ENCODE measurements around the gene GPS1. TPM values are rescaled to one million over a fixed set of nuclear protein-coding genes. Genes with fewer than 3 reads are reported as not detected.

Gene GPS1
- total and polyA plus RNA-seq, 2 donors from 2014 or later = 99.3 to 149 TPM

DNA sequence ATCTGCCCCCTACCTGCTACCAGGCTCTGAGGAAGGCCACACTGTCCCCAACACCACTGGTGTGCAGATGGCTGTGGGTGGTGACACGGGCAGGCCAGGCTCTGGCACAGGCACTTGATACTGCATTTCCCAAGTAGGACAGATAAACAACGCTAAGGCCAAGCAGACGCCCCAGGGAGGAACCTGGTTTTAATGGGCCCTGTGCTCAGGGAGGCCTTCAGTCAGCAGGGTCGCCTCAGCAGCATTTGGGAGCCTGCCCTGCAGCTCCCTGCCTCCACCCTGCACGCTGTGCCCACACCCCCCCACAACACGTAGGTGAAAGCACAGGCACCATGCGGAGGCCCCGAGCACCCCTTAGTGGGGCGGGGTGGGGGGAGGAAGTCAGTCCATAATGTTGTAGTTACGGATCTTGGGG, 49.6 kb downstream of the GPS1 start:
- H3K9ac ChIP-seq (ENCODE audit: low read length in 3 of 3) = no peak overlapping the region
- no peak overlapping the region for H3K4me3 ChIP-seq (ENCODE audit: low read length in 3 of 3)
- H3K27me3 ChIP-seq (ENCODE audit: control insufficient read depth, insufficient read depth, low read length) = no peaks in the 10 kb centered on the region
- DNase-seq = no peak
- H3K27ac ChIP-seq (ENCODE audit: low read depth in 2 of 2, low read length in 2 of 2) = peak overlapping the region; percentile 14 to 80
- H3K4me1 ChIP-seq (ENCODE audit: control insufficient read depth in 2 of 3, insufficient read depth in 2 of 3, low read depth in 1 of 3, low read length in 3 of 3) = peaks cover 0 to 50% (median 23%) of the 10 kb centered on the region in 3 donors
- no peaks in the 10 kb centered on the region for H3K36me3 ChIP-seq (ENCODE audit: control insufficient read depth in 2 of 3, insufficient read depth in 3 of 3, low read length in 3 of 3)
- H3K9me3 ChIP-seq (ENCODE audit: control insufficient read depth in 2 of 3, insufficient read depth in 1 of 3, low read length in 3 of 3) = no peaks in the 10 kb centered on the region
- TF ChIP-seq, protein P1, sequence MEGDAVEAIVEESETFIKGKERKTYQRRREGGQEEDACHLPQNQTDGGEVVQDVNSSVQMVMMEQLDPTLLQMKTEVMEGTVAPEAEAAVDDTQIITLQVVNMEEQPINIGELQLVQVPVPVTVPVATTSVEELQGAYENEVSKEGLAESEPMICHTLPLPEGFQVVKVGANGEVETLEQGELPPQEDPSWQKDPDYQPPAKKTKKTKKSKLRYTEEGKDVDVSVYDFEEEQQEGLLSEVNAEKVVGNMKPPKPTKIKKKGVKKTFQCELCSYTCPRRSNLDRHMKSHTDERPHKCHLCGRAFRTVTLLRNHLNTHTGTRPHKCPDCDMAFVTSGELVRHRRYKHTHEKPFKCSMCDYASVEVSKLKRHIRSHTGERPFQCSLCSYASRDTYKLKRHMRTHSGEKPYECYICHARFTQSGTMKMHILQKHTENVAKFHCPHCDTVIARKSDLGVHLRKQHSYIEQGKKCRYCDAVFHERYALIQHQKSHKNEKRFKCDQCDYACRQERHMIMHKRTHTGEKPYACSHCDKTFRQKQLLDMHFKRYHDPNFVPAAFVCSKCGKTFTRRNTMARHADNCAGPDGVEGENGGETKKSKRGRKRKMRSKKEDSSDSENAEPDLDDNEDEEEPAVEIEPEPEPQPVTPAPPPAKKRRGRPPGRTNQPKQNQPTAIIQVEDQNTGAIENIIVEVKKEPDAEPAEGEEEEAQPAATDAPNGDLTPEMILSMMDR (IDR thresholded peaks at IDR 0.05; ENCODE audit: borderline replicate concordance, extremely low read depth, insufficient read depth) = no peak
- no peak for FAIRE-seq
- intact Hi-C loops (cut with DNase I) = no loop called here

DNA sequence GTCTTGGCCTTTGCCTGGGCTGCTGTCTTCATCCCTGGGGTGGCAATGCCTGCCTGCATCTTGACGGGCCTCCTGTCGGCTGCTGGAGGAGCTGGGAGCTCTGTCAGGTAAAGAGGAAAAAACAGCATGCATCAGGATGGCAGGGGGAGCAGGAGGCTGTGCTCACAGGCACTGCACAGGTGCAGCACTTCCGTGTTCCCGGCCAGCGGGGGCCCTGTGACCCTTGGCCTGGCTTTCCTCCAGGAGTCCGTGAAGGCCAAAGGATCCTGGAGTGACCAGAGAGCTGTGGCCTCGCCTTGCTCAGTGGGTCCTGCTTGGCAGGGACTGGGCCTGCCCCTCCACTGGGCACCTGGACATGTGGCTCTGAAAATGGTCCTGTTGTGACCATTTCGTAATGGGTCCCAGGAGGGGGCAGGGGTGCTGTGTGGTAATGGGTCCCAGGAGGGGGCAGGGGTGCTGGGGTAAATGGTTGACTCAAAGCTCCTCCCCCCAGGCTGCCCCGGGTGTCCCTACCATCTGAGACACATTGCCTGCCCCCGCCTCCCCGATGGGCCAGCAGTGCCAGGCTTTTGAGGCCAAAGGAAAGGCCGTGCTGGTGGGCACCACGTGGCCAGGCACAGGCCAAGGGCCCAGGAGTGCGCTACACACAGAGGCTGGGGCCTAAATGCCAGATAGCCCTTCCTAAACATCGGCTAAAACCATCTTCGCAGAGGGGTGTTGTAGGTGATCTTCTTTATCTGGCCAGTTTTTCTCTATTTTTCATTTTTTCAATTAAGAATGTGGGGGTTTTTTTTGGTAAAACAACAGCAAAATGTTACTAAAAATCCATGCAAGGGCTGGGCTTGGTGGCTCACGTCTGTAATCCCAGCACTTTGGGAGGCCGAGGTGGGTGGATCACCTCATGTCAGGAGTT, 50.3 kb downstream of the GPS1 start:
- intact Hi-C loops (cut with DNase I) = no loop called here
- peaks cover 0 to 51% (median 26%) of the 10 kb centered on the region in 3 donors for H3K4me1 ChIP-seq (ENCODE audit: control insufficient read depth in 2 of 3, insufficient read depth in 2 of 3, low read depth in 1 of 3, low read length in 3 of 3)
- DNase-seq (peak in 1 of 5 donors; percentile 31), FAIRE-seq (no peak)
- H3K9ac ChIP-seq (ENCODE audit: low read length in 3 of 3) = no peak overlapping the region
- H3K4me3 ChIP-seq (ENCODE audit: low read length in 3 of 3) = no peak overlapping the region
- no peaks in the 10 kb centered on the region for H3K9me3 ChIP-seq (ENCODE audit: control insufficient read depth in 2 of 3, insufficient read depth in 1 of 3, low read length in 3 of 3)
- TF ChIP-seq, protein P1 (IDR thresholded peaks at IDR 0.05; ENCODE audit: borderline replicate concordance, extremely low read depth, insufficient read depth) = no peak
- no peaks in the 10 kb centered on the region for H3K36me3 ChIP-seq (ENCODE audit: control insufficient read depth in 2 of 3, insufficient read depth in 3 of 3, low read length in 3 of 3)
- H3K27ac ChIP-seq (ENCODE audit: low read depth in 2 of 2, low read length in 2 of 2) = peak overlapping the region; percentile 59 to 80
- no peaks in the 10 kb centered on the region for H3K27me3 ChIP-seq (ENCODE audit: control insufficient read depth, insufficient read depth, low read length)

DNA sequence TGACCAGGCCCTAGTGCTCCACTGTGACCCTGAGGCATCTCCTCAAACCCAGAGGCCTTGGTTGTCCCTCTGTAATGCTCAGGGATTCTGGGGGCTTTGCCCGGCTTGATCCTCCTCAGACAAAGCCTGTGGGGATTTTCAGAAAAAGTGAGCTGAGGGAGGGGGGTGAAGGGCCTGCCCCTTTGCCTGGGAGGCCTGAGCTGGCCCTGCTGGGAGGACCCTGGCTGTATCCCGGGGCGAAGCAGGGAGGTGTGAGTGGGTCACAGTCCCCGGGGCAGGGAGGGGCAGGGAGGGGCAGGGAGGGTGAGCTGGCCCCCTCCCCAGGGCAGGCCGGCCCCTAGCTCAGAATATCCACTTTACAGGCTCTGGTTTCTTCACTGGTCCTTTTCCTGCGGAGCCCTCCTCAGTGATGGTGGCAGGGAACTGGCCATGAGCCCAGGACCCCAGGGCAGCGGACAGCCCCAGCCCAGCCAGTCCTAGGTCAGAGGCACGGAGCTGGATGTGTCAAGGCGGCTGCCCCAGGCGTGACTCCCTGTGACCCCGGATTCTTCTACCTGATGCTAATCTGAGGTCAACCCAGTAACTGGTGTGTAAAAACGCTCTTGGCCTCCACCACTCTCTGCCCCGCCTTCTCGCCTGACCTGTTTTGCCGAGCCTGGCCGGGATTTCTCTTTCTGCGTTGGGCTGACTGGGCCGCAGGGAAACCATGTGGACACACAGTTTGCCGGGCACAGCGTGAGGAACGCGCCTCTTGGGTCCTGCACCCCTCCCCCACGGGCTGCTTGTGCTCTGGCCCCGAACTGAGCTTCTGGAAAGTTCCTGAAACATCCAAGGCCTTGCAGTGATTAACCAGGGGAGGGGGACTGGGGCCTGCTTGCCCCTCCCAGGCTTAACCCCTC, 52.1 kb downstream of the GPS1 start:
- Histone ChIP-seq H3K9me3 (ENCODE audit: control insufficient read depth in 2 of 3, insufficient read depth in 1 of 3, low read length in 3 of 3) (no peaks in the 10 kb centered on the region), H3K27ac (ENCODE audit: low read depth in 2 of 2, low read length in 2 of 2) (peak overlapping the region; percentile 70 to 83), H3K4me1 (ENCODE audit: control insufficient read depth in 2 of 3, insufficient read depth in 2 of 3, low read depth in 1 of 3, low read length in 3 of 3) (peaks cover 0 to 57% (median 29%) of the 10 kb centered on the region in 3 donors), H3K27me3 (ENCODE audit: control insufficient read depth, insufficient read depth, low read length) (no peaks in the 10 kb centered on the region), H3K9ac (ENCODE audit: low read length in 3 of 3) (peak overlapping the region in 1 of 3 donors; percentile 40), H3K36me3 (ENCODE audit: control insufficient read depth in 2 of 3, insufficient read depth in 3 of 3, low read length in 3 of 3) (peaks cover 0 to 2% (median 0%) of the 10 kb centered on the region in 3 donors), H3K4me3 (ENCODE audit: low read length in 3 of 3) (no peak overlapping the region)
- intact Hi-C loops (cut with DNase I) = no loop called here
- TF ChIP-seq, protein P1 (IDR thresholded peaks at IDR 0.05; ENCODE audit: borderline replicate concordance, extremely low read depth, insufficient read depth) = no peak
- no peak for FAIRE-seq
- peak; percentile 73 to 93 (median 83) for DNase-seq

Measured in kidney (tissue), 14 donors.